Glutamatergic neuron (in vitro differentiated cells): ENCODE measurements around the gene SAMD1. TPM values are rescaled to one million over a fixed set of nuclear protein-coding genes. Genes with fewer than 3 reads are reported as not detected.
A peak's percentile ranks its signal among the peaks of the same experiment; 100 is the strongest.

Experiments used
- DNase-seq: peaks from one replicate; pipeline ENCODE4 v3.0.0; 2022
- H3K27ac Mint-ChIP-seq: one replicate; pipeline ENCODE4 v1.8.0; 2020; ENCODE audit warnings: mild to moderate bottlenecking, mixed read lengths, inconsistent platforms; ENCODE audit not compliant: unreplicated experiment
- H3K27me3 Mint-ChIP-seq: one replicate; pipeline ENCODE4 v1.8.0; 2020; ENCODE audit warnings: mild to moderate bottlenecking, moderate library complexity, mixed read lengths, inconsistent platforms; ENCODE audit not compliant: unreplicated experiment
- H3K36me3 Mint-ChIP-seq: one replicate; pipeline ENCODE4 v1.8.0; 2020; ENCODE audit warnings: mild to moderate bottlenecking, mixed read lengths, inconsistent platforms; ENCODE audit not compliant: unreplicated experiment
- H3K4me1 Mint-ChIP-seq: one replicate; pipeline ENCODE4 v1.8.0; 2020; ENCODE audit warnings: mild to moderate bottlenecking, low read depth, mixed read lengths, inconsistent platforms; ENCODE audit not compliant: unreplicated experiment
- H3K4me3 Mint-ChIP-seq: one replicate; pipeline ENCODE4 v1.8.0; 2020; ENCODE audit warnings: mild to moderate bottlenecking, mixed read lengths, inconsistent platforms; ENCODE audit not compliant: unreplicated experiment
- H3K9me3 Mint-ChIP-seq: one replicate; pipeline ENCODE4 v1.8.0; 2020; ENCODE audit warnings: mild to moderate bottlenecking, moderate library complexity, mixed read lengths, inconsistent platforms; ENCODE audit not compliant: unreplicated experiment
- total RNA-seq: library from RNA; stranded (reverse); fragmentation: NEBNext Ultra II Directional; extraction: Animal tissue kit (Norgen Biotek cat#: 25700); gene quantifications from one replicate; pipeline ENCODE4 v1.2.1, GENCODE V29; 2021; ENCODE audit not compliant: unreplicated experiment
- TF ChIP-seq, protein P1 (sequence below): fragments of 200-600 bp; sonication (generic); IDR thresholded peaks from one replicate; pipeline ENCODE4 v1.5.0; 2021; ENCODE audit not compliant: partially characterized antibody, unreplicated experiment

Gene SAMD1
- total RNA-seq, 1 donor from 2014 or later = 52.0 TPM

DNA sequence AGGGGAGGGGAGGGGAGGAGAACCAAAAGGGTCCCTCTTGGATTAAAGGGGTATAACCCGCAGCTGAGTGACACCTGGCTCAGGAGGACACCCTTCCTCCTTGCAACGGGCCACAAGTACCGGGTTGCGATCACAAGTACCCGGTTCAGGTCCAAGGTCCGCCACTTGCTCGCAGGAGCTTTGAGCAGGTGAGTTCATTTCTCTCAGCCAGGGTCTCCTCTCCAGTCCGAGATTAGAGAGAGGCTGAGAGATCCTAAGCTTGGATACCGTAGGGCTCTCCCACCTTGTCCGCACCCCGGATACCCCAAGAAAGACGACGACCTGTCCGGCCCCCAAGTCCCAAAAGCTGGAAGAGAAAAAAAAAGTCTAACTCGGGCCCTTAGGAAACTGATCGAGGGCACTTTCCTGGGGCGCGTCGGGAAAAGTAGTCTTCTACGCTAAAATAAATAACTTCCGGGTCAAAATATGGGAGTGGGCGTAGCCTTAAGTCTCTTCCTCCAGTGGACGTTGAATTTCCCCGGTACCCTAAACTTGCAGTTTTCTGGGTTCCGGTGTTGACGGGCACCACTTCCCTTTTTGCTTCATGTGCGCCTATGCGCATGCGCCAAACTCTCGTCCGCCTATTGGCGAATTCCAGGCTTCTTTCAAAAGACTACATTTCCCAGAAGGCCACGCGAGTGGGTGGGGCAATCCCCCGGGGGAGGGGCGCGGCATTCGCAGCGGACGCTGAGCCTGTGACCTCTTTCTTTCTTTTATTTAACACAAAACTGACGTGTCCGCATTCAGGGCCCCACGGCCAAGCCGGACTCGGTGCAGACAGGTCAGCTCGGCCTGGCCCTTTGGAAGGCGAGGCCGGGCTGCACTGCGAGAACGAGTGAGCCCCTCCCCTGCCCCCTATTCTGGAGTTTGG, 9.4 kb downstream of the SAMD1 start:
- H3K27me3 Mint-ChIP-seq = peaks cover 4% of the 10 kb centered on the region
- peak overlapping the region; percentile 95 for H3K4me3 Mint-ChIP-seq
- TF ChIP-seq, protein P1, sequence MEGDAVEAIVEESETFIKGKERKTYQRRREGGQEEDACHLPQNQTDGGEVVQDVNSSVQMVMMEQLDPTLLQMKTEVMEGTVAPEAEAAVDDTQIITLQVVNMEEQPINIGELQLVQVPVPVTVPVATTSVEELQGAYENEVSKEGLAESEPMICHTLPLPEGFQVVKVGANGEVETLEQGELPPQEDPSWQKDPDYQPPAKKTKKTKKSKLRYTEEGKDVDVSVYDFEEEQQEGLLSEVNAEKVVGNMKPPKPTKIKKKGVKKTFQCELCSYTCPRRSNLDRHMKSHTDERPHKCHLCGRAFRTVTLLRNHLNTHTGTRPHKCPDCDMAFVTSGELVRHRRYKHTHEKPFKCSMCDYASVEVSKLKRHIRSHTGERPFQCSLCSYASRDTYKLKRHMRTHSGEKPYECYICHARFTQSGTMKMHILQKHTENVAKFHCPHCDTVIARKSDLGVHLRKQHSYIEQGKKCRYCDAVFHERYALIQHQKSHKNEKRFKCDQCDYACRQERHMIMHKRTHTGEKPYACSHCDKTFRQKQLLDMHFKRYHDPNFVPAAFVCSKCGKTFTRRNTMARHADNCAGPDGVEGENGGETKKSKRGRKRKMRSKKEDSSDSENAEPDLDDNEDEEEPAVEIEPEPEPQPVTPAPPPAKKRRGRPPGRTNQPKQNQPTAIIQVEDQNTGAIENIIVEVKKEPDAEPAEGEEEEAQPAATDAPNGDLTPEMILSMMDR = no peak
- H3K4me1 Mint-ChIP-seq = peaks cover 3% of the 10 kb centered on the region
- DNase-seq = peak; percentile 100
- no peaks in the 10 kb centered on the region for H3K36me3 Mint-ChIP-seq
- peaks cover 7% of the 10 kb centered on the region for H3K9me3 Mint-ChIP-seq
- H3K27ac Mint-ChIP-seq = peak overlapping the region; percentile 98

DNA sequence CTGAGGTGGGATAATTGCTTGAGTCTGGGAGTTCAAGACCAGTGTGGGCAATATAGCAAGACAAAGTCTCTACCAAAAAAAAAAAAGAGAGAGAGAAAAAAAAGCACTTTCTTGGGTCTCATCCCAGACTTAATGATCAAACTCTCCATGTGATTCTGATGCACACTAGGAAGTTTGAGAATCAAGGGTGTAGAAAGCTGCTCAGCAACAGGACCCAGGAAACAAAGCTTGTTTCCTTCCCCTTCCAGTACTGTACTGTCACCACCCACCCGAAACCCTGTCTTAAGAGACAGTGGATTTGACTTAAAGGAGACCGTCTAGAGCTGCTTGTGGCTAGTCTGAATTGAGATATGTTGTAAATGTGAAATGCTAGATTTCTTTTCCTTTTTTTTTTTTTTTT, 12.1 kb downstream of the SAMD1 start:
- TF ChIP-seq, protein P1 = no peak
- no peaks in the 10 kb centered on the region for H3K36me3 Mint-ChIP-seq
- DNase-seq = no peak

DNA sequence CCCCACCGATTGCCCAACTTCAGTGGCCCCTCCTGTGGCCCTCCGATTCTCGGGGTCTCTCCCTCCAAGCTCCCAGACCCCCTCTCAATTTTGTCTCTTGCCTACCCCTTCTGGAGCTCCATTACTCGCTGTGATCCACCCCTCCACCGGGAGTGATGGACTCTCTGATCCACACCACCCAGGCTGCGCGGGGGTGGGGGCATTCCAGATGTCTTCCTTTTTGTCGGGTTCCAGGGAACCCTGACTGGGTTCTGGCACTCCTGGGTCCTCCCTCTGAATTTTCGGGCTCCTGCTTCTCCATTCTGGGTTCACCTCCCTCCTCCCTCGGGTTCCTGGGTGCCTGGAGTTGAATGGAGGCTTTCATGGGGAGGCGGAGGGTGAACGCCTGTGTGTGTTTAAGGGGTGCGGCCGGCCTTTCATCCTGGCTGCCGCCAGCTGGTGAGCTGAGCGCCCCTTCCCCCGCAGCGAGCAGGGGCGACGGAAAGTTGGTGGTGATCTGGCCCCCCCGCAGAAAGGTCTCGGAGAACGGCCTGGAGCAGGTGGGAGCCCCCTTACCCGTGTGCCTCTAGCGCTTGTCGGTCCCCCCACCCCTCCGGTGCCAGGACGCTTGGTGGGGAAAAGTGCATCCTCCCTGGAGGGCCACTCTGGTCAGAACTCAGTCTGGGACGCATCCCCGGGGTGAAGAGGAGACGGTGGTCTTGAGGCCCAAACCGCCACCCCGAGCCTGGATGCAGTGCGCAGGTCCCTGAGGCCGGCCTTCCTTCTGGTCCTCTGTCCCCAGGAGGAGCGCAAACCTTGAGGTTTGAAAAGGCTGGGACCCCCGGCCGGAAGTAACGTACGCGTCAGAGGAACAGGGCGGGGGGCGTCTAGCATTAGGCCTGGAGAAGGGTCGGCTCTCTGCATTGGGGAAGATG, 16.4 kb downstream of the SAMD1 start:
- Mint-ChIP-seq H3K4me3 (peak overlapping the region; percentile 97), H3K9me3 (peaks cover 3% of the 10 kb centered on the region), H3K27me3 (peaks cover 12% of the 10 kb centered on the region), H3K27ac (peak overlapping the region; percentile 75), H3K36me3 (no peaks in the 10 kb centered on the region), H3K4me1 (no peaks in the 10 kb centered on the region)
- DNase-seq = peak; percentile 50
- TF ChIP-seq, protein P1 = no peak

More for the DNA sequence above, 12.1 kb downstream of the SAMD1 start:
- H3K4me1 Mint-ChIP-seq = peaks cover 3% of the 10 kb centered on the region
- H3K9me3 Mint-ChIP-seq = peaks cover 8% of the 10 kb centered on the region
- no peak overlapping the region for H3K27ac Mint-ChIP-seq
- no peak overlapping the region for H3K4me3 Mint-ChIP-seq
- H3K27me3 Mint-ChIP-seq = peaks cover 12% of the 10 kb centered on the region

DNA sequence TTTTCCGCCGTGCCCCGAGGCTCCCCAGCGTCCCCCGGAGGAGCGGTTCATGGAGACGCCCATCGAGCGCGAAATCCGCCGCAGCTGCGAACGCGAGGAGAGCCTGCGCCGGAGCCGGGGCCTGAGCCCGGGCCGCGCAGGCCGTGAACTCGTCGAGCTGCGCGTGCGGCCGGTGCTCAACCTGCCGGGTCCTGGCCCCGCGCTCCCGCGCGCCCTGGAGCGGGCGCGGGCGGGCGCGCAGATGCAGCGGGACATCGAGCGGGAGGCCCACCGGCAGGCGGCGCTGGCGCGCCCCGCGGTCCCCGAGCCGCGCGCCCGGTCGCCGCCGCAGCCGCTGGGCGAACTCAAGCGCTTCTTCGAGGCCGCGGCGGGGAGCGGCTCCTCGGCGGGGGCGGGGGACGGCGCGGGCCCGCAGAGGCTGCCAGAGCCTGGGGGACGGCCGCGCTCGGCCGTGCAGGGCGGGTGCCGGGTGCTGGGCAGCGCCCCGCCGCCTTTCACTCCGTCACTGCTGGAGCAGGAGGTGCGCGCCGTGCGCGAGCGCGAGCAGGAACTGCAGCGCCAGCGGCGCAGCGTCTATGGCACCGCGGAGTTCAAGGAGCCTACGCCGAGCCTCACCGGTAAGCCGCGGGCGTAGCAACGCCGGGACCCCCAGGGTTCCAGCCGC, 17.2 kb downstream of the SAMD1 start:
- peaks cover 3% of the 10 kb centered on the region for H3K9me3 Mint-ChIP-seq
- TF ChIP-seq, protein P1 = peak; percentile 35
- DNase-seq = peak; percentile 81
- no peaks in the 10 kb centered on the region for H3K36me3 Mint-ChIP-seq
- H3K27ac Mint-ChIP-seq = no peak overlapping the region
- peaks cover 12% of the 10 kb centered on the region for H3K27me3 Mint-ChIP-seq
- peak overlapping the region; percentile 97 for H3K4me3 Mint-ChIP-seq
- H3K4me1 Mint-ChIP-seq = no peaks in the 10 kb centered on the region
